Stomach (tissue), 4 donors: ENCODE data around the gene FNDC10.

Source experiments
- POLR2A ChIP-seq, 4 donors: fragments of 450-650 bp; IDR thresholded peaks; one replicate each; pipeline ENCODE4 v1.6.1; 2016; ENCODE audit warnings: antibody characterized with exemption in 4 of 4, control low read depth in 2 of 4, mild to moderate bottlenecking in 1 of 4, moderate library complexity in 1 of 4
- POLR2AphosphoS5 ChIP-seq, 3 donors: sonication (generic); formaldehyde crosslinking; IDR thresholded peaks; one replicate each; pipeline ENCODE4 v1.6.1; 2016; ENCODE audit warnings: antibody characterized with exemption in 3 of 3
- TF ChIP-seq, protein P1 (sequence below), 7 experiments: fragments of 450-650 bp in 4 of 7; fragments of 200-600 bp in 3 of 7; sonication (generic) in 3 of 7; IDR thresholded peaks; one replicate each; pipeline ENCODE4 v1.5.1; 2016 to 2019; ENCODE audit warnings: antibody characterized with exemption in 7 of 7, control low read depth in 2 of 7, mild to moderate bottlenecking in 1 of 7

DNA sequence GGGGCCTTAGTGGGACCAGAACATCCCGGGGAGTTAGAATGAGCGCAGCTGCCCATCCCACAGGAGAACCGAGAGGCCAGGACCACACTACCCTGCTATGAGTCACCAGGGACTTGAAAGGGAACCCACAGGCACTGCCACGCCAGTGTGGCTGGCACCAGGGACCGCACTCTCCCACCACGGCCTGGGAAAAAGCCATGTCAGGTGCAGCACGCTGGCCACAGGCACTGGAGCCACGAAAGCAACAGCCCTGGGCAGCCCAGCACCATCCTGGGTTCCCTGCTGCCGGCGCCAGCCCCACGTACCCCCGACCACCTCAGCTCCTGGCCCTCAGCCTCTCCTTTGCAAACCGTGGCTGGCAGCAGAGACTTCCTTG lies 45.4 kb downstream of the FNDC10 start:
- TF ChIP-seq, protein P1, sequence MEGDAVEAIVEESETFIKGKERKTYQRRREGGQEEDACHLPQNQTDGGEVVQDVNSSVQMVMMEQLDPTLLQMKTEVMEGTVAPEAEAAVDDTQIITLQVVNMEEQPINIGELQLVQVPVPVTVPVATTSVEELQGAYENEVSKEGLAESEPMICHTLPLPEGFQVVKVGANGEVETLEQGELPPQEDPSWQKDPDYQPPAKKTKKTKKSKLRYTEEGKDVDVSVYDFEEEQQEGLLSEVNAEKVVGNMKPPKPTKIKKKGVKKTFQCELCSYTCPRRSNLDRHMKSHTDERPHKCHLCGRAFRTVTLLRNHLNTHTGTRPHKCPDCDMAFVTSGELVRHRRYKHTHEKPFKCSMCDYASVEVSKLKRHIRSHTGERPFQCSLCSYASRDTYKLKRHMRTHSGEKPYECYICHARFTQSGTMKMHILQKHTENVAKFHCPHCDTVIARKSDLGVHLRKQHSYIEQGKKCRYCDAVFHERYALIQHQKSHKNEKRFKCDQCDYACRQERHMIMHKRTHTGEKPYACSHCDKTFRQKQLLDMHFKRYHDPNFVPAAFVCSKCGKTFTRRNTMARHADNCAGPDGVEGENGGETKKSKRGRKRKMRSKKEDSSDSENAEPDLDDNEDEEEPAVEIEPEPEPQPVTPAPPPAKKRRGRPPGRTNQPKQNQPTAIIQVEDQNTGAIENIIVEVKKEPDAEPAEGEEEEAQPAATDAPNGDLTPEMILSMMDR (IDR thresholded peaks at IDR 0.05) = no peak
- TF ChIP-seq POLR2A (IDR thresholded peaks at IDR 0.05) = no peak
- TF ChIP-seq POLR2AphosphoS5 (IDR thresholded peaks at IDR 0.05) = no peak
